Endothelial cell of umbilical vein (primary cell): Measurements from ENCODE around the gene POLN. TPM values are rescaled to one million over a fixed set of nuclear protein-coding genes. Genes with fewer than 3 reads are reported as not detected.

Source experiments
- BruUV-seq: library from RNA; stranded (reverse); fragments of 400-500 nt; replicated peaks from 2 replicates; lab custom pipeline; 2021; lab: Mats Ljungman, UMichigan
- CTCF ChIA-PET: fragments of 300-600, 350-600 bp; sonication (Branson Sonifier 250); formaldehyde crosslinking; loops from one replicate; lab custom pipeline; 2021; ENCODE audit warnings: antibody characterized with exemption, inconsistent platforms; lab: Charles Lee
- POLR2A ChIA-PET: fragments of 300-600, 350-600 bp; sonication (Branson Sonifier 250); formaldehyde crosslinking; loops from one replicate; lab custom pipeline; 2021; ENCODE audit warnings: antibody characterized with exemption, inconsistent platforms; lab: Charles Lee
- DNase-seq: peaks from one replicate; pipeline ENCODE4 v3.0.0-alpha.2; 2011; ENCODE audit warnings: low read depth, low spot score
- FAIRE-seq: peaks from 2 replicates; lab custom pipeline; 2011; peaks lifted over from hg19 to GRCh38; lab: Jason Lieb, UNC
- H2AFZ ChIP-seq: 2 replicates; pipeline ENCODE4 v1.6.0; 2012; ENCODE audit warnings: low read depth, low read length, control low read depth, inconsistent platforms
- H3K27ac ChIP-seq: 2 replicates; pipeline ENCODE4 v1.5.1; 2011; ENCODE audit warnings: low read depth, mild to moderate bottlenecking, control low read depth, low read length, moderate library complexity; ENCODE audit not compliant: insufficient read depth
- H3K27me3 ChIP-seq, 2 experiments: 2 replicates each; pipeline versions ENCODE4 v1.6.0 to v1.6.1; 2011; ENCODE audit warnings: low read length in 2 of 2, mixed read lengths in 1 of 2; ENCODE audit not compliant: control insufficient read depth in 2 of 2, insufficient read depth in 2 of 2
- H3K36me3 ChIP-seq, 2 experiments: 2 replicates in 1 of 2; 3 replicates in 1 of 2; pipeline ENCODE4 v1.5.1; 2011; ENCODE audit warnings: low read length in 2 of 2, mild to moderate bottlenecking in 1 of 2, moderate library complexity in 1 of 2; ENCODE audit not compliant: control insufficient read depth in 2 of 2, insufficient read depth in 2 of 2; ENCODE audit errors: extremely low read depth in 1 of 2
- H3K4me1 ChIP-seq: 3 replicates; pipeline ENCODE4 v1.5.1; 2011; ENCODE audit warnings: mild to moderate bottlenecking, low read length; ENCODE audit not compliant: control insufficient read depth, insufficient read depth; ENCODE audit errors: extremely low read depth
- H3K4me2 ChIP-seq: 2 replicates; pipeline ENCODE4 v1.6.1; 2011; ENCODE audit warnings: low read length, control low read depth, mixed read lengths; ENCODE audit not compliant: insufficient read depth
- H3K4me3 ChIP-seq, 3 experiments: fragments of 200-600 bp in 1 of 3; sonication (generic), shearing (Covaris generic) in 1 of 3; replicated peaks in 1 of 3; 2 replicates each; pipeline ENCODE4 v1.5.1; 2011 to 2016; ENCODE audit warnings: control low read depth in 3 of 3, low read length in 3 of 3, mild to moderate bottlenecking in 2 of 3, inconsistent platforms in 1 of 3, low read depth in 1 of 3, moderate library complexity in 1 of 3; ENCODE audit not compliant: insufficient read depth in 1 of 3
- H3K79me2 ChIP-seq: 2 replicates; pipeline ENCODE4 v1.6.0; 2012; ENCODE audit warnings: low read length, inconsistent platforms; ENCODE audit not compliant: control insufficient read depth, insufficient read depth
- H3K9ac ChIP-seq: replicated peaks from 2 replicates; pipeline ENCODE3; 2011; ENCODE audit warnings: low read length, control low read depth; ENCODE audit not compliant: insufficient read depth; ENCODE audit errors: extremely low read depth
- H3K9me1 ChIP-seq: replicated peaks from 3 replicates; pipeline ENCODE4 v1.6.0; 2011; ENCODE audit warnings: mild to moderate bottlenecking, low read length; ENCODE audit not compliant: control insufficient read depth, insufficient read depth; ENCODE audit errors: extremely low read depth
- H3K9me3 ChIP-seq: replicated peaks from 2 replicates; pipeline ENCODE4 v1.5.1; 2012; ENCODE audit warnings: low read length, inconsistent platforms; ENCODE audit not compliant: control insufficient read depth, insufficient read depth
- H4K20me1 ChIP-seq: replicated peaks from 2 replicates; pipeline ENCODE3; 2011; ENCODE audit warnings: mild to moderate bottlenecking, low read length; ENCODE audit not compliant: control insufficient read depth, insufficient read depth; ENCODE audit errors: extremely low read depth
- EZH2 ChIP-seq: IDR thresholded peaks from 2 replicates; pipeline ENCODE4 v1.6.1; 2012; ENCODE audit warnings: borderline replicate concordance, low read depth, mild to moderate bottlenecking, moderate library complexity, low read length, inconsistent platforms; ENCODE audit not compliant: severe bottlenecking
- FOS ChIP-seq: IDR thresholded peaks from 2 replicates; pipeline ENCODE4 v1.6.1; 2011; ENCODE audit warnings: mild to moderate bottlenecking, low read length, moderate library complexity, borderline replicate concordance; ENCODE audit not compliant: insufficient read depth
- GATA2 ChIP-seq: IDR thresholded peaks from 2 replicates; pipeline ENCODE4 v1.7.0; 2011; ENCODE audit warnings: low read depth, mild to moderate bottlenecking, moderate library complexity, mixed read lengths, low read length; ENCODE audit not compliant: insufficient read length, insufficient read depth
- JUN ChIP-seq: IDR thresholded peaks from 2 replicates; pipeline ENCODE4 v1.6.1; 2011; ENCODE audit warnings: borderline replicate concordance, low read depth; ENCODE audit not compliant: insufficient read length, insufficient read depth
- MYC ChIP-seq: IDR thresholded peaks from one replicate; pipeline ENCODE4 v1.6.1; 2011; ENCODE audit warnings: mild to moderate bottlenecking, low read depth, low read length
- POLR2A ChIP-seq: IDR thresholded peaks from 2 replicates; pipeline ENCODE4 v1.6.1; 2012; ENCODE audit warnings: low read depth, mild to moderate bottlenecking, control low read depth, low read length
- POLR2AphosphoS5 ChIP-seq: IDR thresholded peaks from 2 replicates; pipeline ENCODE4 v1.6.1; 2012; ENCODE audit warnings: low read depth, mild to moderate bottlenecking, control low read depth, low read length, moderate library complexity; ENCODE audit not compliant: insufficient read depth
- dilution Hi-C: fragments of 300-500 bp; cut with MboI; formaldehyde crosslinking; loops from one replicate; pipeline ENCODE4 v1.15.0; 2019; ENCODE audit warnings: low sequenced_read_pairs; ENCODE audit not compliant: extremely low pct_ligation_motif_present
- intact Hi-C: fragments of 100-400 bp; cut with micrococcal nuclease; formaldehyde crosslinking; loops from one replicate; pipeline ENCODE4 v1.10.0; 2022
- polyA plus RNA-seq, 4 experiments: library from polyadenylated mRNA; depleted of rRNA in 3 of 4; stranded (reverse) in 3 of 4; unstranded in 1 of 4; fragments of >200 nt; gene quantifications; 2 replicates each; pipeline versions ENCODE4 v1.2.1 to v1.2.3, GENCODE V29; 2011 to 2012; ENCODE audit warnings: missing spikeins in 1 of 4
- total RNA-seq: library from RNA; stranded (reverse); gene quantifications from 2 replicates; pipeline ENCODE4 v1.2.3, GENCODE V29; 2021
- TF ChIP-seq, protein P1 (sequence below), 2 donors: IDR thresholded peaks; 1 replicate in 1 of 2; 2 replicates in 1 of 2; pipeline ENCODE4 v1.5.1; 2011; ENCODE audit warnings: low read length in 2 of 2, mild to moderate bottlenecking in 2 of 2, moderate library complexity in 2 of 2, control low read depth in 1 of 2, inconsistent platforms in 1 of 2, low read depth in 1 of 2; ENCODE audit not compliant: insufficient read depth in 1 of 2; ENCODE audit errors: extremely low read depth in 1 of 2
- TF ChIP-seq, protein P2 (sequence below): IDR thresholded peaks from 2 replicates; pipeline ENCODE4 v1.6.1; 2011; ENCODE audit not compliant: insufficient read depth, insufficient read length

The POLN gene
- total and polyA plus RNA-seq, 2 donors (not counting 3 experiments of a cell fraction or from before 2014, with no cell fraction given): 1.3 to 4.2 TPM

DNA sequence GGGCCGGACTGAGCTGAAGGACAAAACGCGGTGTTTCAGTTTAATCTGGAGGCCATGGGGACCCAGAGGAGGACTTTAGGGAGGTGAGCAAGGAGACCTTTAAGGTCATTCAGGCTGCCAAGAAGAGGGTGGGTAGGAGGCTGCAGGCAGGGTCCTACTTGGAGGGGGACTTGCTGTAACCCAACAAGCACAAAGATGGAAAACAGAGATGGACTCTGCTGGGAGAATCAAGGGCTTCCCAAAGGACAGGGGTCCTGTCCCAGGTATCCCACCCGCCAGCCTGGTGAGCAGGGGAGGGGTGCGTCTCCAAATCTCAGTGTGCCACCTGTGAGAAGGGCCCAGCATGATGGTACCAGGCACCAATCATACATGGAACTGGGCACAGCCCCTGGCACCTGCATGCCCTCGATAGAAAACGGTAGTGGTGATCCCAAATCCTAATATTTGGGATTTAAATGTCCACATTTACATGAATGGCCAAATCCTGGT lies 3.9 kb upstream of the POLN start:
- no TSS peak for BruUV-seq
- peaks cover 6% of the 10 kb centered on the region for H3K4me1 ChIP-seq
- H3K4me2 ChIP-seq: no peak overlapping the region
- TF ChIP-seq FOS: no peak
- TF ChIP-seq MYC: no peak
- no peak for TF ChIP-seq GATA2
- TF ChIP-seq POLR2A: no peak
- TF ChIP-seq, protein P1, sequence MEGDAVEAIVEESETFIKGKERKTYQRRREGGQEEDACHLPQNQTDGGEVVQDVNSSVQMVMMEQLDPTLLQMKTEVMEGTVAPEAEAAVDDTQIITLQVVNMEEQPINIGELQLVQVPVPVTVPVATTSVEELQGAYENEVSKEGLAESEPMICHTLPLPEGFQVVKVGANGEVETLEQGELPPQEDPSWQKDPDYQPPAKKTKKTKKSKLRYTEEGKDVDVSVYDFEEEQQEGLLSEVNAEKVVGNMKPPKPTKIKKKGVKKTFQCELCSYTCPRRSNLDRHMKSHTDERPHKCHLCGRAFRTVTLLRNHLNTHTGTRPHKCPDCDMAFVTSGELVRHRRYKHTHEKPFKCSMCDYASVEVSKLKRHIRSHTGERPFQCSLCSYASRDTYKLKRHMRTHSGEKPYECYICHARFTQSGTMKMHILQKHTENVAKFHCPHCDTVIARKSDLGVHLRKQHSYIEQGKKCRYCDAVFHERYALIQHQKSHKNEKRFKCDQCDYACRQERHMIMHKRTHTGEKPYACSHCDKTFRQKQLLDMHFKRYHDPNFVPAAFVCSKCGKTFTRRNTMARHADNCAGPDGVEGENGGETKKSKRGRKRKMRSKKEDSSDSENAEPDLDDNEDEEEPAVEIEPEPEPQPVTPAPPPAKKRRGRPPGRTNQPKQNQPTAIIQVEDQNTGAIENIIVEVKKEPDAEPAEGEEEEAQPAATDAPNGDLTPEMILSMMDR (IDR thresholded peaks at IDR 0.05; ENCODE audit: extremely low read depth in 1 of 2, insufficient read depth in 1 of 2, low read depth in 1 of 2, low read length in 2 of 2): no peak
- TF ChIP-seq JUN: no peak
- TF ChIP-seq POLR2AphosphoS5: no peak
- TF ChIP-seq, protein P2, sequence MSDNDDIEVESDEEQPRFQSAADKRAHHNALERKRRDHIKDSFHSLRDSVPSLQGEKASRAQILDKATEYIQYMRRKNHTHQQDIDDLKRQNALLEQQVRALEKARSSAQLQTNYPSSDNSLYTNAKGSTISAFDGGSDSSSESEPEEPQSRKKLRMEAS: no peak
- no peak for TF ChIP-seq EZH2
- H4K20me1 ChIP-seq: peaks cover 2% of the 10 kb centered on the region
- H3K9me3 ChIP-seq: no peaks in the 10 kb centered on the region
- no peak overlapping the region for H3K9ac ChIP-seq
- peaks cover 0 to 13% of the 10 kb centered on the region in 2 experiments for H3K36me3 ChIP-seq
- DNase-seq: no peak
- no peak overlapping the region for H2AFZ ChIP-seq
- H3K4me3 ChIP-seq: no peak overlapping the region
- dilution Hi-C loops: no loop called here
- POLR2A ChIA-PET: no interaction called here
- CTCF ChIA-PET: interaction anchor here (1.5 kb wide), 1 partner anchor 25 kb away, joined by 5 read pairs; no protein-coding TSS in a partner anchor
- no peaks in the 10 kb centered on the region for H3K9me1 ChIP-seq
- H3K79me2 ChIP-seq: peaks cover 10% of the 10 kb centered on the region
- intact Hi-C loops: no loop called here
- H3K27ac ChIP-seq: no peak overlapping the region
- no peak for FAIRE-seq
- no peaks in the 10 kb centered on the region for H3K27me3 ChIP-seq
